GM18520 (cell line): ENCODE results near the gene SPATC1L.

Source experiments
- ATAC-seq: cut with Tn5 transposase; IDR thresholded peaks from one replicate; pipeline ENCODE4 v1.9.1; 2021; ENCODE audit not compliant: unreplicated experiment

SPATC1L gene

DNA sequence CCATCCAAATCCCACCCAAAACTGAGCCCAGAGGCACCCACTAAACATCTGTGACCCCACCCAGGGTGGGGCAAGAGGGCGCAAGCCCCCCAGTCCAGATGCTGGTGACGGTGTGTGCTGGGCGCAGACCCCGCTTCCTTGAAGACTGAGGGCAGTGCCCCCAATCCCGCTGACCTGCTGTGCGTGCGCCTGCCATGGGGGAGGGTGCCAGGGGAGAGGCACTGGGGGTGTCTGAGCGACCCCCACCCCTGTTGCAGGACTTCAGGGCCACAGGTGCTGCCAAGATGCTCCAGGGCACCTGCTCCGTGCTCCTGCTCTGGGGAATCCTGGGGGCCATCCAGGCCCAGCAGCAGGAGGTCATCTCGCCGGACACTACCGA lies 73.1 kb downstream of the SPATC1L start:
- ATAC-seq = no peak
